MCF 10A (cell line): ENCODE data around the gene POFUT1. TPM values are rescaled to one million over a fixed set of nuclear protein-coding genes. Genes with fewer than 3 reads are reported as not detected.

ENCODE experiments used
- BruUV-seq: library from RNA; stranded (reverse); fragments of 400-500 nt; replicated peaks from 2 replicates; lab custom pipeline; 2021; lab: Mats Ljungman, UMichigan
- CTCF ChIA-PET: fragments of 300-600 bp; sonication (Branson Sonifier 250); formaldehyde crosslinking; extraction: SDS; loops from one replicate; lab custom pipeline; 2021; ENCODE audit warnings: antibody characterized with exemption, inconsistent platforms; lab: Yijun Ruan, JAX
- POLR2A ChIA-PET: fragments of 300-600, 350-650 bp; sonication (Branson Sonifier 250); formaldehyde crosslinking; extraction: SDS; loops from one replicate; lab custom pipeline; 2020; ENCODE audit warnings: antibody characterized with exemption, inconsistent platforms; lab: Yijun Ruan, JAX
- DNase-seq: peaks from one replicate; pipeline ENCODE4 v3.0.0-alpha.2; 2018; ENCODE audit not compliant: unreplicated experiment
- H3K27ac Mint-ChIP-seq: one replicate; pipeline ENCODE4 v1.8.0; 2022; ENCODE audit warnings: mild to moderate bottlenecking, low read depth, mixed read lengths; ENCODE audit not compliant: unreplicated experiment
- H3K27me3 Mint-ChIP-seq: one replicate; pipeline ENCODE4 v1.8.0; 2022; ENCODE audit warnings: mixed read lengths; ENCODE audit not compliant: insufficient read depth, unreplicated experiment
- H3K36me3 Mint-ChIP-seq: one replicate; pipeline ENCODE4 v1.8.0; 2022; ENCODE audit warnings: mild to moderate bottlenecking, moderate library complexity, mixed read lengths; ENCODE audit not compliant: insufficient read depth, unreplicated experiment
- H3K4me1 Mint-ChIP-seq: one replicate; pipeline ENCODE4 v1.8.0; 2022; ENCODE audit warnings: mixed read lengths; ENCODE audit not compliant: insufficient read depth, unreplicated experiment
- H3K4me3 Mint-ChIP-seq: one replicate; pipeline ENCODE4 v1.8.0; 2022; ENCODE audit warnings: mild to moderate bottlenecking, moderate library complexity, mixed read lengths; ENCODE audit not compliant: unreplicated experiment
- H3K9me3 Mint-ChIP-seq: one replicate; pipeline ENCODE4 v1.8.0; 2022; ENCODE audit warnings: mixed read lengths; ENCODE audit not compliant: unreplicated experiment
- CTCF ChIP-seq: fragments of 200-600 bp; IDR thresholded peaks from one replicate; pipeline ENCODE4 v1.8.0; 2022; ENCODE audit warnings: antibody characterized with exemption, mild to moderate bottlenecking; ENCODE audit not compliant: unreplicated experiment
- intact Hi-C: fragments of 100-400 bp; cut with micrococcal nuclease; formaldehyde crosslinking; loops from 2 replicates; pipeline ENCODE4 v1.14.1; 2022
- total RNA-seq: library from RNA; stranded (reverse); gene quantifications from 2 replicates; pipeline ENCODE4 v1.2.3, GENCODE V29; 2022

POFUT1 gene
- total RNA-seq, 1 experiment from 2014 or later, result 43.9 TPM

DNA sequence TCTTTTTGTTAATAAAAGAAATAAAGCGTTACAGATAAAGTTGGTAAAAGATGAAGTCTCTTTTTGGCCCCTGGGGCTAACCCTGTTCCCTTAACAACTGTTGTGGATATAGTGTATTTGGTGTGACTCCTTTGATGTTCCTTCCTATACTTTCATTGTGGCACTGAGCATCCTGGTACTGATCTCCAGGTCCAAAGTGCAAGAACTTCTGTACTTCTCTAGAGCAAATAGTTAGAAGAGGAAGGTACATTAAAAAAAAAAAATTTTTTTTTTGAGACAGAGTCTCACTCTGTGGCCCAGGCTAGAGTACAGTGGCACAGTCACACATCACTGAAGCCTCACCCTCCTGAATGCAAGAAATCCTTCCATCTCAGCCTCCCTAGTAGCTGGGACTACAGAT, 6.2 kb downstream of the POFUT1 start:
- CTCF ChIA-PET, result interaction anchor here (0.6 kb wide), 1 partner anchor 337 kb away, joined by 3 read pairs; no protein-coding TSS in a partner anchor
- Mint-ChIP-seq H3K4me3 (no peak overlapping the region), H3K36me3 (peaks cover 57% of the 10 kb centered on the region), H3K9me3 (no peaks in the 10 kb centered on the region), H3K27ac (no peak overlapping the region), H3K27me3 (no peaks in the 10 kb centered on the region), H3K4me1 (peaks cover 22% of the 10 kb centered on the region)
- intact Hi-C loops, result no loop called here
- POLR2A ChIA-PET, result no interaction called here
- no peak for TF ChIP-seq CTCF
- no TSS peak for BruUV-seq
- no peak for DNase-seq

DNA sequence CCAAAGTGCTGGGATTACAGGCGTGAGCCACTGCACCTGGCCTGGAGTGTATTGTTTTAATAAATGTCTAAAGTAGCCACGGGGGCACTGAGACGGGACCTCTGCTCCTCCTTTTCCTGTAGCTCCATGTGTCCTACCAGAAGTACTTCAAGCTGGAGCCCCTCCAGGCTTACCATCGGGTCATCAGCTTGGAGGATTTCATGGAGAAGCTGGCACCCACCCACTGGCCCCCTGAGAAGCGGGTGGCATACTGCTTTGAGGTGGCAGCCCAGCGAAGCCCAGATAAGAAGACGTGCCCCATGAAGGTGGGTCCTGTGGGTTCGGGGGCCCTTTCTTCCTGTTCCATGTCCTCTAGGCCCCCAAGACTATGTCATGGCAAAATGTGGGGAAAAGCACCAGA, 7.5 kb downstream of the POFUT1 start:
- Mint-ChIP-seq H3K27ac (no peak overlapping the region), H3K4me3 (no peak overlapping the region), H3K36me3 (peaks cover 69% of the 10 kb centered on the region), H3K9me3 (no peaks in the 10 kb centered on the region), H3K4me1 (peaks cover 14% of the 10 kb centered on the region), H3K27me3 (no peaks in the 10 kb centered on the region)
- POLR2A ChIA-PET, result interaction anchor here (0.6 to 1.5 kb wide), 2 partner anchors 10 to 21 kb away, joined by 3 to 5 read pairs; no protein-coding TSS in a partner anchor
- CTCF ChIA-PET, result interaction anchor here (0.5 kb wide), 1 partner anchor 574 kb away, joined by 3 read pairs; no protein-coding TSS in a partner anchor
- intact Hi-C loops, result no loop called here
- TF ChIP-seq CTCF, result no peak
- BruUV-seq, result no TSS peak
- no peak for DNase-seq

DNA sequence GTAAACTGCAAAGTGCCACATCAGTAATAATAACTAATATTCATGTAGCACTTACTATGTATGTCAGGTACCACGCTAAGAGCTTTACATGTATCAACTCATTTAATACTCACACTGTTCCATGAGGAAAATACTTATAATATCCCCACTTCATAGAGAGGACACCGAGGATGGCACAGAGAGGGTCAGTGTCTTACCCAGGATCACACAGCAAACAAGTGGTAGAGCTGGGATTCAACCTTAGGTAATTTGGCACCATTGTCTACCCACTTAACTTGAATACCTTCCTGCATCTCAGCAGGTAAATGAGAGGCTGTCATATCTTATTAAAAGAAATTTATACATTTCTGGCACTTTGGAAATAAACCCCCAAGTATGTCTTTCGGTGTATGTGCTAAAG, 8.0 kb downstream of the POFUT1 start:
- intact Hi-C loops, result no loop called here
- H3K27me3 Mint-ChIP-seq, result no peaks in the 10 kb centered on the region
- BruUV-seq, result no TSS peak
- CTCF ChIA-PET, result interaction anchor here (0.5 kb wide), 1 partner anchor 575 kb away, joined by 3 read pairs; no protein-coding TSS in a partner anchor
- H3K27ac Mint-ChIP-seq, result no peak overlapping the region
- no peak for DNase-seq
- no peak overlapping the region for H3K4me3 Mint-ChIP-seq
- peaks cover 14% of the 10 kb centered on the region for H3K4me1 Mint-ChIP-seq
- peaks cover 75% of the 10 kb centered on the region for H3K36me3 Mint-ChIP-seq
- no peaks in the 10 kb centered on the region for H3K9me3 Mint-ChIP-seq
- POLR2A ChIA-PET, result interaction anchor here (1.0 to 1.5 kb wide), 2 partner anchors 10 to 14 kb away, joined by 3 to 5 read pairs; no protein-coding TSS in a partner anchor
- TF ChIP-seq CTCF, result no peak

GRCh38 chr20:32216179-32217142, 8.8 kb downstream of the POFUT1 start:
- Mint-ChIP-seq H3K27ac (no peak overlapping the region), H3K4me3 (no peak overlapping the region), H3K27me3 (no peaks in the 10 kb centered on the region), H3K4me1 (peaks cover 12% of the 10 kb centered on the region), H3K9me3 (no peaks in the 10 kb centered on the region), H3K36me3 (peaks cover 76% of the 10 kb centered on the region)
- ChIA-PET CTCF (no interaction called here), POLR2A (interaction anchor here (0.9 to 1.5 kb wide), 3 partner anchors 8 to 13 kb away, joined by 3 to 5 read pairs (median 4); no protein-coding TSS in a partner anchor)
- DNase-seq, result no peak
- BruUV-seq, result no TSS peak
- intact Hi-C loops, result no loop called here
- no peak for TF ChIP-seq CTCF
